Gastroesophageal sphincter (tissue), 4 donors: ENCODE results near the gene ZNF335. TPM values are rescaled to one million over a fixed set of nuclear protein-coding genes. Genes with fewer than 3 reads are reported as not detected.

Experiments
- ATAC-seq: fragments of 150-250 bp; one replicate; pipeline ENCODE4 v1.9.1; 2016; ENCODE audit warnings: mild to moderate bottlenecking, moderate library complexity
- H3K27ac ChIP-seq, 4 donors: fragments of 200-600 bp; sonication (generic) in 3 of 4; 1 replicate in 3 of 4; 2 replicates in 1 of 4; pipeline ENCODE4 v1.5.1; 2016 to 2019
- H3K27me3 ChIP-seq: fragments of 200-600 bp; sonication (generic); one replicate; pipeline ENCODE4 v1.5.1; 2019
- H3K36me3 ChIP-seq, 2 donors: fragments of 200-600 bp; sonication (generic); one replicate each; pipeline ENCODE4 v1.5.1; 2019; ENCODE audit warnings: control low read depth in 1 of 2
- H3K4me1 ChIP-seq, 3 donors: fragments of 200-600 bp; sonication (generic); 1 replicate in 2 of 3; 2 replicates in 1 of 3; pipeline ENCODE4 v1.5.1; 2016 to 2019; ENCODE audit warnings: control low read depth in 2 of 3
- H3K4me3 ChIP-seq, 2 donors: fragments of 200-600 bp; sonication (generic); one replicate each; pipeline ENCODE4 v1.5.1; 2019; ENCODE audit warnings: mild to moderate bottlenecking in 1 of 2, moderate library complexity in 1 of 2
- H3K9me3 ChIP-seq, 3 donors: fragments of 200-600 bp; sonication (generic); one replicate each; pipeline ENCODE4 v1.5.1; 2017 to 2019; ENCODE audit warnings: control low read depth in 2 of 3
- EP300 ChIP-seq: sonication (generic); formaldehyde crosslinking; IDR thresholded peaks from one replicate; pipeline ENCODE4 v1.6.1; 2017; ENCODE audit warnings: antibody characterized with exemption, mild to moderate bottlenecking
- POLR2A ChIP-seq, 2 donors: fragments of 450-650 bp; IDR thresholded peaks; one replicate each; pipeline ENCODE4 v1.6.1; 2017; ENCODE audit warnings: antibody characterized with exemption in 2 of 2, mild to moderate bottlenecking in 2 of 2, moderate library complexity in 1 of 2
- POLR2AphosphoS5 ChIP-seq: sonication (generic); formaldehyde crosslinking; IDR thresholded peaks from one replicate; pipeline ENCODE4 v1.6.1; 2017; ENCODE audit warnings: antibody characterized with exemption
- WGBS, 2 donors: methylation state at CpG; one replicate each; pipeline ENCODE4 v1.1.5; 2018; ENCODE audit warnings: low coverage in 1 of 2; 5-methylcytosine and 5-hydroxymethylcytosine counted together
- total RNA-seq, 4 donors: library from RNA; depleted of rRNA; stranded (reverse); fragments of >200 nt; gene quantifications; one replicate each; pipeline ENCODE4 v1.1.0, GENCODE V29; 2016
- TF ChIP-seq, protein P1 (sequence below), 4 experiments: fragments of 200-600 bp in 2 of 4; fragments of 450-650 bp in 2 of 4; sonication (generic) in 1 of 4; IDR thresholded peaks; one replicate each; pipeline ENCODE4 v1.5.1; 2017 to 2019; ENCODE audit warnings: antibody characterized with exemption in 4 of 4, mild to moderate bottlenecking in 2 of 4, moderate library complexity in 2 of 4

ZNF335 gene
- total RNA-seq, 4 donors from 2014 or later, result 7.5 to 17.9 (median 16.5) TPM

DNA sequence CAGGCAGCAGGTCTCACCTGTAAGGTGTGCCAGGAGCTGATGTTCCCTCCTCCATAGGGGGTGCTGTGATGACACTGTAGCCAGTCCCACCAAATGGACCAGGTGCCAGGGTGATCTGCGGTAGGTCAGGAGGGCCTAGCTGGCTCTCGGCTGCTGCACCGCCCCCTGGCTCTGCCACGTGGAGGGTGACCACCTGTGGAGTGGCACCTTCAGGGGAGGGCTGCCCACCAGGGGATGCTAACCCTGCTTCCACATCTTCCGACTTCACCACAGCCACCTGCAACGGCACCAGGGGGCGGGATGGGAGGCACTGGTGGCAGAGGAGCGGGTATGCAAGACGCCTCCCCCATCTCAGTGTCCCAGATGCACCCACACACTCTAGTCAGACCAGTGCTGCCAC, 18.3 kb downstream of the ZNF335 start:
- no peak overlapping the region for H3K4me3 ChIP-seq
- WGBS, 2 donors, result 100% methylated on average over 1 to 2 of the region's 9 CpGs
- peaks cover 0 to 88% of the 10 kb centered on the region in 2 donors for H3K36me3 ChIP-seq
- H3K27ac ChIP-seq, result peak overlapping the region in 1 of 4 donors; percentile 31
- H3K9me3 ChIP-seq, result no peaks in the 10 kb centered on the region
- ATAC-seq, result no peak
- H3K4me1 ChIP-seq, result no peaks in the 10 kb centered on the region
- TF ChIP-seq, protein P1, sequence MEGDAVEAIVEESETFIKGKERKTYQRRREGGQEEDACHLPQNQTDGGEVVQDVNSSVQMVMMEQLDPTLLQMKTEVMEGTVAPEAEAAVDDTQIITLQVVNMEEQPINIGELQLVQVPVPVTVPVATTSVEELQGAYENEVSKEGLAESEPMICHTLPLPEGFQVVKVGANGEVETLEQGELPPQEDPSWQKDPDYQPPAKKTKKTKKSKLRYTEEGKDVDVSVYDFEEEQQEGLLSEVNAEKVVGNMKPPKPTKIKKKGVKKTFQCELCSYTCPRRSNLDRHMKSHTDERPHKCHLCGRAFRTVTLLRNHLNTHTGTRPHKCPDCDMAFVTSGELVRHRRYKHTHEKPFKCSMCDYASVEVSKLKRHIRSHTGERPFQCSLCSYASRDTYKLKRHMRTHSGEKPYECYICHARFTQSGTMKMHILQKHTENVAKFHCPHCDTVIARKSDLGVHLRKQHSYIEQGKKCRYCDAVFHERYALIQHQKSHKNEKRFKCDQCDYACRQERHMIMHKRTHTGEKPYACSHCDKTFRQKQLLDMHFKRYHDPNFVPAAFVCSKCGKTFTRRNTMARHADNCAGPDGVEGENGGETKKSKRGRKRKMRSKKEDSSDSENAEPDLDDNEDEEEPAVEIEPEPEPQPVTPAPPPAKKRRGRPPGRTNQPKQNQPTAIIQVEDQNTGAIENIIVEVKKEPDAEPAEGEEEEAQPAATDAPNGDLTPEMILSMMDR (IDR thresholded peaks at IDR 0.05), result no peak
- TF ChIP-seq EP300, result no peak
- no peak for TF ChIP-seq POLR2AphosphoS5
- no peak for TF ChIP-seq POLR2A (IDR thresholded peaks at IDR 0.05)
- H3K27me3 ChIP-seq, result no peaks in the 10 kb centered on the region

DNA sequence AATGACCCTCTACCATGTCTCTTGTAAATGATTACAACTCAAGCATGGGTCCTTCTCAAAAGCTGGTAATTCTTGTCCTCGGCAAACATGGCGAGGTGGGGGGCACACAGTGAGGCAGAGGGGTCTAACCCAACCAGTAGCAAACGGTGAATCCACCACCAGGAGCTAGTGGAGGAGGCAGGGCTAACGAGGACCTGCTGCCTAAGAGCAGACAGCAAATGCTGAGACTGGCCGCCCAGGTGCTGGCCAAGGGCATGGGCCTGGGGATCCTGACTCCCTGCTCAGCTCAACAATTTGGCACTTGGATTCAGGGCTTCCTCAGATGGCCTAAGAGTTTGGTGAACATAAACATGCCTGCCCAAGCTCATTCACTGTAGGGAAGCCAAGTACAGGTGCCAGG, 19.1 kb downstream of the ZNF335 start:
- Histone ChIP-seq H3K27me3 (no peaks in the 10 kb centered on the region), H3K4me1 (no peaks in the 10 kb centered on the region), H3K36me3 (peaks cover 0 to 88% of the 10 kb centered on the region in 2 donors), H3K9me3 (no peaks in the 10 kb centered on the region), H3K27ac (no peak overlapping the region), H3K4me3 (no peak overlapping the region)
- ATAC-seq, result no peak
- TF ChIP-seq EP300, result no peak
- no peak for TF ChIP-seq POLR2AphosphoS5
- TF ChIP-seq, protein P1 (IDR thresholded peaks at IDR 0.05), result no peak
- no peak for TF ChIP-seq POLR2A (IDR thresholded peaks at IDR 0.05)
- no CpG with 5 or more reads among the region's 5 CpGs for WGBS, 2 donors

DNA sequence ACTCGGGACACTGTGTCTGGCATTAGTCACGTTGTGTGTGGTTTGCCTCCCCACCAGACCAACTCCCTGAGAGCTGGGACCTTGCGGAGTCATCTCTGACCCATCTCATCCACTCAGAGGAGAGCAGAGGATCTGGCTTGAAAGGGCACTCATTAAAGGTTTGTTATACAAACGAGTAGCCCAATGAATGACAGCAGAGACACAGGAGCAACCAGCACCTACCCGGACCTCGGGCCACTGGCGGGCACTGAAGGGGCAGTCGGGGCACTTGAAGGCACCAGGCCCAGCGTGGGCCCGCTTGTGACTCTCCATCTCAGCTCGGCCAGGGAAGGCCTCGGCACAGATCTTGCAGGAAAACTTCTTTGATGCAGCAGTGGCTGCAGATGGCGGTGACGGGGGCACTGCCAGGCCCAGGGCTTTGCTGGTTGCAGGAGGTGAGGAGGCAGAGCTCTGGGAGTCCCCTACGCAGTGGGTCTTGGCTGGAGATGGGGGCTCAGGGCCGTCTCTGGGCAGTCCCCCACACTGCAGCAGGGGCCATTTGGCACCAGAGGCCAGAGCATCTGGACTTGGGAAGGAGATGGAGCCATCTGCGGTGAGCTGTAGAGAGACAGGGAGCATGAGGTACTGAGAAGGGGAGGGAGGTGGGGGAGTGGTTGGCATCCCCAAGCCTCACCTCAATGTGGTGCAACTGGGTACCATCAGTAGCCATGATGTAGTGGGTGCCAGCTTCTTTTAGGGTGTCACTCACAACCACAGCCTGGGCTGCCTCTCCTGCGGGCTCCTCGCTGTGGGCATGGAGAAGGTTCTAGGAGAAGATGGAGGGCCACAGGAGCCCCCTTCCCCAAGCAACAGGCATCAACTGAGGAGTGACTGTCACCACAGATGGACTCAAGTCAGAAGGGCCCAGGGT, 19.8 kb downstream of the ZNF335 start:
- H3K27me3 ChIP-seq, result no peaks in the 10 kb centered on the region
- peaks cover 0 to 3% (median 0%) of the 10 kb centered on the region in 3 donors for H3K4me1 ChIP-seq
- H3K9me3 ChIP-seq, result no peaks in the 10 kb centered on the region
- peaks cover 0 to 88% of the 10 kb centered on the region in 2 donors for H3K36me3 ChIP-seq
- ATAC-seq, result no peak
- no peak overlapping the region for H3K4me3 ChIP-seq
- no peak for TF ChIP-seq POLR2A (IDR thresholded peaks at IDR 0.05)
- H3K27ac ChIP-seq, result no peak overlapping the region
- 82% methylated on average over 8 of the region's 19 CpGs; no CpG with 5 or more reads in 1 of the 2 donors for WGBS, 2 donors

DNA sequence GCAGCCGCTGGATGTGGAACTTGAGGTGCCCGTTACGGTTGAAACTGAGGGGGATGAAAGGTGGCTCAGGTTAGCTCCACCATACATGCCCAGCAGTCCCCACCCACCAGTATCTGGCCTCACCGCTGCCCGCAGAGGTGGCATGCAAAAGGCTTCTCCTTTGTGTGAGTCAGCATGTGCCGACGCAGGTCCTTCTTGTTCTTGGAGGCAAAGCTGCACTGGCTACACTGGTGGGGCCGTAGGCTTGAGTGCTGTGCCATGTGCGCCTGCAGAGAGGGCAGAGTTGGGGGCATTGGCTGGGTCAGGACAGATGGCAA, 21.7 kb downstream of the ZNF335 start:
- H3K27ac ChIP-seq, result peak overlapping the region in 2 of 4 donors; percentile 17 to 43
- no peak for TF ChIP-seq POLR2A (IDR thresholded peaks at IDR 0.05)
- TF ChIP-seq POLR2AphosphoS5, result peak; percentile 3
- H3K27me3 ChIP-seq, result no peaks in the 10 kb centered on the region
- H3K36me3 ChIP-seq, result peaks cover 0 to 88% of the 10 kb centered on the region in 2 donors
- no CpG with 5 or more reads among the region's 9 CpGs for WGBS, 2 donors
- peaks cover 0 to 20% (median 0%) of the 10 kb centered on the region in 3 donors for H3K4me1 ChIP-seq
- H3K4me3 ChIP-seq, result no peak overlapping the region
- H3K9me3 ChIP-seq, result no peaks in the 10 kb centered on the region
- no peak for ATAC-seq

DNA sequence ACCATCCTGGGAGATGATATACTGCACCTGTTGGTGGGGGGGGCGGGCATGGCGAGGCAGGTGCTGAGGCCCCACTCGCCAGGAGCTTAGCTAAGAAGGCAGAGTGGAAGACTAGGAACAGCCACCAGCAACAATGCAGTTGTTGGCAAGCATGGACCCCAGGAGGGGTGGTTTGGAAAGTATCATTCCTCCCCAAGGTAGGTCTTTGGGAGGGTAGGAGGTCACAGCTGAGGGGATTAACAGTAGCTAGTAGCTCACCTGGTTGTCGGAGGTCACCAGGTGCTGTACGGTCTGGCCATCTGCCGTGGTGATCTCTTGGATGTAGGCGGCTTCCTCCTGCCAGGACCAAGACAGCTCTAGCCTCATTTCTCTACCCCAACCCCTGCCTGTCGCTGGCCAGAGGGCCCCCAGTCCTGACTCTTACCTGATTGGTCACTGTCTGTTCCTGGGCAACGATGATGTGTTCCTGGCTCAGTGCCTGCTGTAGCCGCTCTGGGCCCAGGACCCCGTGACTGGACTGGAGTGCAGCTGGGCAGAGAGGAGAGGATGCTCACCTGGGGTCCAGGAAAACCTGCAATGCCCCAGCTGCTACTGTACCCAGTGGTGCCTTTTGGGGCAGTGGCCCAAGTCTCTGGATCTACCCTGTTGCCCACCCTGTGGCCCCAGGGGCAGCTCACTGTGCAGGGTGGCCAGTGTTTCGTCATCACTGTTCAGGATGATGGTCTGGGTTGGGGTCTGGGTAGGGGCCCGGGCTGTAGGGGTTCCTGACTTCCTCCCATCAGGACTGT, 22.3 kb downstream of the ZNF335 start:
- H3K27me3 ChIP-seq, result no peaks in the 10 kb centered on the region
- no peak for ATAC-seq
- H3K36me3 ChIP-seq, result peaks cover 0 to 93% of the 10 kb centered on the region in 2 donors
- peaks cover 0 to 20% (median 0%) of the 10 kb centered on the region in 3 donors for H3K4me1 ChIP-seq
- no peaks in the 10 kb centered on the region for H3K9me3 ChIP-seq
- no peak overlapping the region for H3K4me3 ChIP-seq
- H3K27ac ChIP-seq, result peak overlapping the region in 2 of 4 donors; percentile 39 to 43
- TF ChIP-seq EP300 (no peak), POLR2AphosphoS5 (peak; percentile 2)
- 100% methylated on average over 1 of the region's 13 CpGs; no CpG with 5 or more reads in 1 of the 2 donors for WGBS, 2 donors

DNA sequence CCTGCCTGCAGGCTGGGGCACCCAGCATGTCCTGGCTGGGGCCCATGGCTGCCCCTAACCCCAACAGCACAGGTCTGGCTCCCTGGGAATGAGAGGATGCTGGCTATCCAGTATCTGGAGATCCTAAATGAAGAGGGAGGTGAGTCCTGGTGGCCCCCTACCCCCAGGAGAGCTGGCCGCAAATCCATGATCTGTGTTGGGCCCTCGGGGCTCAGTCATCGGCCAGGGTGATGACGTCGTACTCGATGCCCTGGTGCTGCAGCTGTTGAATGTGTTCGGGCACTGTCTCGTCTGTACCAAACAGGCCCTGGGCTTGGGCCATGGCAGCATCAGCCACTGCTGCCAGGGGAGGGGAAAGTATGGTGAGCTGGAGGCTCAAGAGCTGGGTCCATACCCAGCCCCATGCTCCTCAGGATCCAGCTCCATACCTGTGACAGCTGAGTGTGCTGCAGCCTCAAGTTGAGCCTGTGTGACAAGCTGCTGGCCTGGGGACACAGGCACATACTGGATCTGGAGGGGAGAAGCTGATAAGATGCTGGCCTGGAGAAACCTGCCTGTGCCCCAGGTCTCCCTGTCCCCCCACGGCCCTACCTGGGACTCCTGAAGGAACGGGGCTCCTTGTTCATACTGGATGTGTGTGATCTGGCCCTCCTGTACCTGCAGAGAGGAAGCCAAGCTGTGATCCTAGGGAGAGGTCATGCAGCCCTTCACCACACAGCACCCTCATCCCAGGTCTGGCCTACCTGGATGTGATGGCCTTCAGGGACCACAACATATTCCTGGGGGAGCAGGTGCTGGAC, 23.1 kb downstream of the ZNF335 start:
- Histone ChIP-seq H3K27me3 (no peaks in the 10 kb centered on the region), H3K9me3 (no peaks in the 10 kb centered on the region), H3K27ac (peak overlapping the region in 2 of 4 donors; percentile 39 to 58), H3K4me1 (peaks cover 0 to 20% (median 0%) of the 10 kb centered on the region in 3 donors), H3K4me3 (no peak overlapping the region), H3K36me3 (peaks cover 0 to 100% of the 10 kb centered on the region in 2 donors)
- WGBS, 2 donors, result no CpG with 5 or more reads among the region's 10 CpGs
- ATAC-seq, result no peak
- no peak for TF ChIP-seq POLR2A (IDR thresholded peaks at IDR 0.05)
- peak; percentile 5 for TF ChIP-seq POLR2AphosphoS5
